GM06990 (cell line): Measurements from ENCODE around the gene SUGCT.

Experiments used
- DNase-seq: peaks from one replicate; pipeline ENCODE4 v3.0.0-alpha.2; 2011; ENCODE audit not compliant: insufficient read length; ENCODE audit errors: extremely low read depth
- H3K27me3 ChIP-seq: replicated peaks from 2 replicates; pipeline ENCODE4 v1.6.0; 2011; ENCODE audit warnings: low read length; ENCODE audit not compliant: control insufficient read depth, insufficient read depth
- H3K36me3 ChIP-seq: 2 replicates; pipeline ENCODE4 v1.5.1; 2011; ENCODE audit warnings: low read length; ENCODE audit not compliant: control insufficient read depth, insufficient read depth
- H3K4me3 ChIP-seq: replicated peaks from 2 replicates; pipeline ENCODE4 v1.5.1; 2011; ENCODE audit warnings: low read depth, mild to moderate bottlenecking, control low read depth, low read length
- CTCF ChIP-seq: IDR thresholded peaks from 2 replicates; pipeline ENCODE4 v1.5.1; 2011; ENCODE audit warnings: low read length, control low read depth, mild to moderate bottlenecking, inconsistent platforms; ENCODE audit not compliant: insufficient read depth, poor library complexity, severe bottlenecking

SUGCT gene

GRCh38 chr7:40369641-40370277, 235.0 kb downstream of the SUGCT start:
- TF ChIP-seq CTCF = no peak
- Histone ChIP-seq H3K4me3 (no peak overlapping the region), H3K27me3 (no peaks in the 10 kb centered on the region; the same call in 1 of the 2 replicates), H3K36me3 (no peaks in the 10 kb centered on the region)
- DNase-seq = no peak

- no peak for DNase-seq
- TF ChIP-seq CTCF = no peak
- Histone ChIP-seq H3K4me3 (no peak overlapping the region), H3K27me3 (no peaks in the 10 kb centered on the region; the same call in 1 of the 2 replicates), H3K36me3 (no peaks in the 10 kb centered on the region)
These were observed 237.1 kb downstream of the SUGCT start for GRCh38 chr7:40371806-40372440.

- H3K4me3 ChIP-seq = no peak overlapping the region
- no peaks in the 10 kb centered on the region; the same call in 1 of the 2 replicates for H3K27me3 ChIP-seq
- TF ChIP-seq CTCF = no peak
- no peak for DNase-seq
- no peaks in the 10 kb centered on the region for H3K36me3 ChIP-seq
These were observed 239.8 kb downstream of the SUGCT start for GRCh38 chr7:40374575-40374974.

GRCh38 chr7:40380111-40380510, 245.3 kb downstream of the SUGCT start:
- no peak for DNase-seq
- Histone ChIP-seq H3K4me3 (no peak overlapping the region), H3K27me3 (no peaks in the 10 kb centered on the region; the same call in 1 of the 2 replicates), H3K36me3 (no peaks in the 10 kb centered on the region)
- no peak for TF ChIP-seq CTCF

- no peak for TF ChIP-seq CTCF
- Histone ChIP-seq H3K27me3 (no peaks in the 10 kb centered on the region; the same call in 1 of the 2 replicates), H3K36me3 (no peaks in the 10 kb centered on the region), H3K4me3 (no peak overlapping the region)
- no peak for DNase-seq
These were observed 247.3 kb downstream of the SUGCT start for GRCh38 chr7:40382145-40382544.
